K562 (cell line): ENCODE data around the gene AKAP13. TPM values are rescaled to one million over a fixed set of nuclear protein-coding genes. Genes with fewer than 3 reads are reported as not detected.

Source experiments
- ATAC-seq: fragments of 200-7000 bp; cut with Tn5 transposase; 3 replicates; pipeline ENCODE4 v1.9.1; 2020; ENCODE audit warnings: moderate library complexity
- BruUV-seq: library from RNA; stranded (reverse); fragments of 400-500 nt; replicated peaks from 2 replicates; lab custom pipeline; 2021; lab: Mats Ljungman, UMichigan
- CTCF ChIA-PET: fragments of 300-600 bp; formaldehyde crosslinking; extraction: SDS; loops from one replicate; lab custom pipeline; 2021; ENCODE audit warnings: low intra/inter-chr PET ratio; lab: Yijun Ruan, JAX
- POLR2A ChIA-PET: fragments of 300-600, 350-650 bp; sonication (Branson Sonifier 250); formaldehyde crosslinking; extraction: SDS; loops from one replicate; lab custom pipeline; 2021; ENCODE audit warnings: antibody characterized with exemption, inconsistent platforms; lab: Yijun Ruan, JAX
- DNase-seq, 4 experiments: peaks; one replicate each; pipeline versions ENCODE4 v3.0.0 to v3.0.0-alpha.2; 2011 to 2018; ENCODE audit warnings: low spot score in 3 of 4, mixed read lengths in 3 of 4; ENCODE audit errors: extremely low read depth in 1 of 4
- FAIRE-seq: peaks from 2 replicates; lab custom pipeline; 2011; peaks lifted over from hg19 to GRCh38; lab: Jason Lieb, UNC
- H2AFZ ChIP-seq: 2 replicates; pipeline ENCODE4 v1.6.0; 2011; ENCODE audit warnings: low read depth, low read length, control low read depth, inconsistent platforms
- H3K27ac ChIP-seq: fragments of 200-600 bp; 3 replicates; pipeline ENCODE4 v1.8.0; 2011; ENCODE audit warnings: low read depth, mild to moderate bottlenecking, control low read depth, inconsistent platforms, low read length, moderate library complexity, mixed read lengths; ENCODE audit errors: extremely low read depth
- H3K27me3 ChIP-seq, 2 experiments: fragments of 300-600 bp in 1 of 2; 2 replicates in 1 of 2; 3 replicates in 1 of 2; pipeline versions ENCODE4 v1.6.0 to v1.8.0; 2011; ENCODE audit warnings: inconsistent platforms in 2 of 2, low read length in 2 of 2, mild to moderate bottlenecking in 1 of 2, mixed read lengths in 1 of 2, moderate library complexity in 1 of 2; ENCODE audit not compliant: control insufficient read depth in 2 of 2, insufficient read depth in 2 of 2
- H3K36me3 ChIP-seq: fragments of 300-600 bp; 3 replicates; pipeline ENCODE4 v1.8.0; 2011; ENCODE audit warnings: mild to moderate bottlenecking, low read length, inconsistent platforms; ENCODE audit not compliant: control insufficient read depth, insufficient read depth
- H3K4me1 ChIP-seq, 2 experiments: fragments of 200-600 bp in 1 of 2; replicated peaks in 1 of 2; 2 replicates in 1 of 2; 3 replicates in 1 of 2; pipeline versions ENCODE4 v1.5.1 to v1.8.0; 2011; ENCODE audit warnings: inconsistent platforms in 2 of 2, low read length in 2 of 2, mild to moderate bottlenecking in 1 of 2, mixed read lengths in 1 of 2, moderate library complexity in 1 of 2; ENCODE audit not compliant: control insufficient read depth in 2 of 2, insufficient read depth in 2 of 2
- H3K4me2 ChIP-seq: 2 replicates; pipeline ENCODE4 v1.6.1; 2011; ENCODE audit warnings: low read length, control low read depth, inconsistent platforms, mixed read lengths; ENCODE audit not compliant: insufficient read depth
- H3K4me3 ChIP-seq: fragments of 200-600 bp; sonication (generic), shearing (Covaris generic); 2 replicates; pipeline ENCODE4 v1.5.1; 2016; ENCODE audit warnings: control low read depth, inconsistent platforms
- H3K79me2 ChIP-seq: fragments of 200-600 bp; 3 replicates; pipeline ENCODE4 v1.8.0; 2011; ENCODE audit warnings: low read length, inconsistent platforms; ENCODE audit not compliant: control insufficient read depth, insufficient read depth
- H3K9ac ChIP-seq, 2 experiments: 2 replicates each; pipeline versions ENCODE4 v1.6.0 to v1.6.1; 2011; ENCODE audit warnings: low read depth in 2 of 2, low read length in 2 of 2, control low read depth in 1 of 2, inconsistent platforms in 1 of 2, mild to moderate bottlenecking in 1 of 2, mixed read lengths in 1 of 2; ENCODE audit not compliant: insufficient read depth in 1 of 2
- H3K9me1 ChIP-seq: one replicate; pipeline ENCODE4 v1.6.0; 2011; ENCODE audit warnings: inconsistent platforms, mild to moderate bottlenecking, low read length, moderate library complexity; ENCODE audit not compliant: control insufficient read depth, insufficient read depth
- H3K9me3 ChIP-seq: replicated peaks from 2 replicates; pipeline ENCODE4 v1.5.1; 2011; ENCODE audit warnings: low read depth, low read length, inconsistent platforms; ENCODE audit not compliant: control insufficient read depth, insufficient read depth
- H4K20me1 ChIP-seq: replicated peaks from 2 replicates; pipeline ENCODE4 v1.6.1; 2011; ENCODE audit warnings: low read length, inconsistent platforms, mixed read lengths; ENCODE audit not compliant: control insufficient read depth, insufficient read depth
- ATF3 ChIP-seq, 2 experiments: fragments of 450-650 bp in 1 of 2; sonication (generic) in 1 of 2; formaldehyde crosslinking in 1 of 2; IDR thresholded peaks in 1 of 2; conservative IDR thresholded peaks in 1 of 2; 2 replicates each; pipeline versions ENCODE4 v1.6.1 to v1.8.1; 2016 to 2023; ENCODE audit warnings: mild to moderate bottlenecking in 2 of 2, moderate library complexity in 2 of 2, inconsistent platforms in 1 of 2, missing genetic modification reagents in 1 of 2
- E2F3 ChIP-seq: fragments of 250-450 bp; sonication (Bioruptor Pico); IDR thresholded peaks from 2 replicates; pipeline ENCODE4 v1.4.0; 2020; ENCODE audit warnings: mild to moderate bottlenecking
- GTF2F1 ChIP-seq: IDR thresholded peaks from 2 replicates; pipeline ENCODE4 v1.6.1; 2011; ENCODE audit warnings: low read depth, low read length, improper control_type of control experiment
- PREB ChIP-seq: sonication (generic); formaldehyde crosslinking; IDR thresholded peaks from 2 replicates; pipeline ENCODE4 v1.8.1; 2023; ENCODE audit warnings: mild to moderate bottlenecking, missing genetic modification reagents
- SAFB ChIP-seq: fragments of 200-400 bp; formaldehyde crosslinking; IDR thresholded peaks from 2 replicates; pipeline ENCODE4 v1.6.1; 2017; ENCODE audit warnings: low read depth, low read length, borderline replicate concordance
- SPI1 ChIP-seq: IDR thresholded peaks from 2 replicates; pipeline ENCODE4 v1.6.1; 2011; ENCODE audit warnings: low read depth, low read length, control low read depth, borderline replicate concordance
- SREBF1 ChIP-seq: fragments of 150-350 bp; IDR thresholded peaks from 2 replicates; pipeline ENCODE4 v1.6.1; 2014; ENCODE audit warnings: antibody characterized with exemption, low read depth, low read length, borderline replicate concordance
- SRSF7 ChIP-seq: fragments of 200-400 bp; formaldehyde crosslinking; optimal IDR thresholded peaks from 2 replicates; pipeline ENCODE3; 2017; ENCODE audit warnings: mild to moderate bottlenecking, low read depth, low read length
- USF1 ChIP-seq: sonication (generic); formaldehyde crosslinking; IDR thresholded peaks from 2 replicates; pipeline ENCODE4 v1.9.0; 2022; ENCODE audit warnings: mild to moderate bottlenecking, missing genetic modification reagents
- WHSC1 ChIP-seq: IDR thresholded peaks from one replicate; pipeline ENCODE4 v1.6.1; 2012; ENCODE audit warnings: low read length, control low read depth, inconsistent platforms
- ZNF174 ChIP-seq: fragments of 250-450 bp; sonication (Bioruptor Pico); IDR thresholded peaks from 2 replicates; pipeline ENCODE4 v1.4.0; 2020; ENCODE audit warnings: mild to moderate bottlenecking
- ZSCAN32 ChIP-seq: fragments of 450-650 bp; formaldehyde crosslinking; IDR thresholded peaks from 2 replicates; pipeline ENCODE4 v1.4.0; 2020; ENCODE audit warnings: mild to moderate bottlenecking, moderate library complexity
- WGBS: fragments of 100-300 bp; shearing (Covaris generic); methylation state at CpG from one replicate; pipeline ENCODE4 v1.1.6; 2016; ENCODE audit warnings: low coverage, mixed read lengths; ENCODE audit not compliant: insufficient coverage; ENCODE audit errors: missing lambda C conversion rate; 5-methylcytosine and 5-hydroxymethylcytosine counted together
- in situ Hi-C: fragments of 300-500 bp; cut with MboI; formaldehyde crosslinking; loops from 4 replicates; pipeline ENCODE4 v1.15.0; 2018; ENCODE audit warnings: inconsistent platforms, mixed read lengths
- intact Hi-C: fragments of 100-400 bp; cut with micrococcal nuclease; formaldehyde crosslinking; loops from 2 replicates; pipeline ENCODE4 v1.14.2; 2022
- polyA plus RNA-seq, 8 experiments: library from polyadenylated mRNA; depleted of rRNA in 4 of 8; stranded (reverse) in 5 of 8; unstranded in 3 of 8; fragments of >200 nt; fragmentation: Nextera tagmentation in 2 of 8; fragmentation: Illumina TruSeq in 1 of 8; extraction: Ambion mirVana in 2 of 8; extraction: Trizol in 1 of 8; gene quantifications; 2 replicates each; pipeline versions ENCODE4 v1.2.1 to v1.2.3, GENCODE V29; 2011 to 2014; ENCODE audit warnings: inconsistent platforms in 1 of 8, missing spikeins in 1 of 8
- total RNA-seq, 7 experiments: library from RNA; depleted of rRNA in 6 of 7; stranded (reverse); fragments of >200 nt in 6 of 7; fragmentation: Illumina TruSeq in 2 of 7; extraction: Trizol in 2 of 7; gene quantifications; 2 replicates each; pipeline versions ENCODE4 v1.2.1 to v1.2.3, GENCODE V29; 2011 to 2021; ENCODE audit warnings: low replicate concordance in 1 of 7

The AKAP13 gene
- total and polyA plus RNA-seq, 9 of the 15 experiments (the other 6 are each of a cell fraction or from before 2014, with no cell fraction given) = 0.03 to 1.7 (median 0.42) TPM

GRCh38 chr15:85499371-85499887 is 119.0 kb downstream of the AKAP13 start:
- H3K79me2 ChIP-seq = no peaks in the 10 kb centered on the region
- H3K4me1 ChIP-seq = no peaks in the 10 kb centered on the region
- in situ Hi-C loops = no loop called here
- no peak overlapping the region for H2AFZ ChIP-seq
- H3K4me2 ChIP-seq = no peak overlapping the region
- H3K9ac ChIP-seq = no peak overlapping the region
- ATAC-seq (no peak), FAIRE-seq (no peak)
- H3K9me3 ChIP-seq = no peaks in the 10 kb centered on the region
- intact Hi-C loops = no loop called here
- H3K27me3 ChIP-seq = no peaks in the 10 kb centered on the region
- POLR2A ChIA-PET = interaction anchor here (1.5 kb wide), 1 partner anchor 9 kb away, joined by 3 read pairs; no protein-coding TSS in a partner anchor
- 0% methylated on average over 7 of the region's 7 CpGs for WGBS
- BruUV-seq = no TSS peak
- H3K4me3 ChIP-seq = no peak overlapping the region
- H3K27ac ChIP-seq = no peak overlapping the region
- H4K20me1 ChIP-seq = no peaks in the 10 kb centered on the region
- TF ChIP-seq ATF3 (IDR thresholded peaks at IDR 0.05) (no peak), ATF3 (CRISPR knock-in tag; conservative IDR thresholded peaks at IDR 0.05) (no peak)
- TF ChIP-seq, all 486 proteins: peak for 0
- no peak for DNase-seq
- no peaks in the 10 kb centered on the region for H3K36me3 ChIP-seq
- no peaks in the 10 kb centered on the region for H3K9me1 ChIP-seq
- CTCF ChIA-PET = no interaction called here

- no peaks in the 10 kb centered on the region for H3K27me3 ChIP-seq
- no peak overlapping the region for H3K4me2 ChIP-seq
- H3K9me3 ChIP-seq = no peaks in the 10 kb centered on the region
- ChIA-PET POLR2A (interaction anchor here (1.5 kb wide), 1 partner anchor 10 kb away, joined by 3 read pairs; no protein-coding TSS in a partner anchor), CTCF (no interaction called here)
- intact Hi-C loops = no loop called here
- H3K4me1 ChIP-seq = no peaks in the 10 kb centered on the region
- in situ Hi-C loops = no loop called here
- no peaks in the 10 kb centered on the region for H3K36me3 ChIP-seq
- H4K20me1 ChIP-seq = no peaks in the 10 kb centered on the region
- no peaks in the 10 kb centered on the region for H3K9me1 ChIP-seq
- BruUV-seq = no TSS peak
- no peak overlapping the region for H2AFZ ChIP-seq
- H3K4me3 ChIP-seq = no peak overlapping the region
- whole genome bisulfite sequencing = 1% methylated on average over 6 of the region's 6 CpGs
- no peak for DNase-seq
- no peak overlapping the region for H3K27ac ChIP-seq
- H3K9ac ChIP-seq = no peak overlapping the region
- FAIRE-seq = no peak
- no peaks in the 10 kb centered on the region for H3K79me2 ChIP-seq
- no peak for ATAC-seq
- TF ChIP-seq USF1 (no peak), SAFB (no peak), WHSC1 (no peak), PREB (CRISPR knock-in tag) (no peak), E2F3 (no peak), GTF2F1 (no peak), SREBF1 (no peak), ZSCAN32 (CRISPR knock-in tag) (no peak), SRSF7 (no peak), SPI1 (no peak), ZNF174 (CRISPR knock-in tag) (no peak)
These were observed 119.8 kb downstream of the AKAP13 start for GRCh38 chr15:85500060-85500708.
